ENCODE data around the gene INSR. TPM values are rescaled to one million over a fixed set of nuclear protein-coding genes. Genes with fewer than 3 reads are reported as not detected.

INSR gene
- total RNA-seq, 1 donor from 2014 or later = 37.5 TPM

GRCh38 chr19:7098701-7099596 is 195.3 kb downstream of the INSR start:
- DNase-seq (peak; percentile 94), ATAC-seq (peak; percentile 94)
- intact Hi-C loops (cut with DNase I) = no loop called here
- TF ChIP-seq CTCF (IDR thresholded peaks at IDR 0.05) = no peak
- Histone ChIP-seq H3K36me3 (no peaks in the 10 kb centered on the region), H3K27ac (peak overlapping the region; percentile 91), H3K9me3 (no peaks in the 10 kb centered on the region), H3K4me3 (peak overlapping the region; percentile 66), H3K4me1 (no peaks in the 10 kb centered on the region), H3K27me3 (no peaks in the 10 kb centered on the region)

DNA sequence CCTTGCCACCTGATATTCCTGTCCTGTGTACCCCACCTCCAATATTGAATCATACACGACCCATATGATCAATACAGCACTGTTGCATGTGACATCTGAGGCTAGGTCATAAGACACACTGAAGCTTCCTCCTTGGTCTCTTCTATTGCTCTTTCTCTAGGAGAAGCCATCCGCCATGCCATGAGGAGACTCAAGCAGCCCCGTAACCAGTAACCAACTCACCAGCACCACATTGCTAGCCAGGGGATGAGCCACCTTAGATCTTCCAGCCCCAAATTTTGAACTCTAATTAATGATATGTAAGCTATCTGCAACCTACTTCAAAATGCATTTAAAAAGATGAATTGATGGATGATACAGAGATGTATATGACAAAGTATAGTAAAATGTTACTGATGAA is 196.1 kb downstream of the INSR start:
- no peak for TF ChIP-seq CTCF (IDR thresholded peaks at IDR 0.05)
- Histone ChIP-seq H3K27ac (peak overlapping the region; percentile 91), H3K9me3 (peaks cover 7% of the 10 kb centered on the region), H3K4me1 (no peaks in the 10 kb centered on the region), H3K4me3 (peak overlapping the region; percentile 66), H3K27me3 (no peaks in the 10 kb centered on the region), H3K36me3 (no peaks in the 10 kb centered on the region)
- intact Hi-C loops (cut with DNase I) = no loop called here
- no peak for ATAC-seq
- DNase-seq = no peak

DNA sequence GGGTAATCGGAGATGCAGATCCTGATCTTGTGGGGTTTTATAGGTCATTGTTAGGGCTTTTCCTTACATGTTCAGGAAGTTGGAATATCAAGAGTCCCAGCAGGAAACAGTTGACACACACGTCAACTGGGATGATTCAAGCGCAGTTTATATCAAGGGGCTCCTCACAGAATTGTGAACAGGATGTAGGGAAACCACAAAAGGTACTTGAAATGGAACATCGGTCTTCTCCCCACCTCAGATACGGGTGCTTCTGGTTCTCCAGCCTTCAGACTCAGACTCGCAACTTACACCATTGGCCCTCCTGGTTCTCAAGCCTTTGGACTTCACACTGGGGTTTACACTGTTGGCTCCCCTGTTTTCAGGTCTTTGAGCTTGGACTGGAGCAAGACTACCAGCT is 205.2 kb downstream of the INSR start:
- intact Hi-C loops (cut with DNase I) = no loop called here

GRCh38 chr19:7083076-7083956 is 210.9 kb downstream of the INSR start:
- DNase-seq (no peak), ATAC-seq (no peak)
- Histone ChIP-seq H3K4me1 (no peaks in the 10 kb centered on the region), H3K9me3 (peaks cover 88% of the 10 kb centered on the region), H3K36me3 (peaks cover 61% of the 10 kb centered on the region), H3K27me3 (no peaks in the 10 kb centered on the region), H3K4me3 (no peak overlapping the region), H3K27ac (no peak overlapping the region)
- intact Hi-C loops (cut with DNase I) = no loop called here
- TF ChIP-seq CTCF (IDR thresholded peaks at IDR 0.05) = no peak

More for the DNA sequence above, 205.2 kb downstream of the INSR start:
- Histone ChIP-seq H3K4me3 (no peak overlapping the region), H3K27ac (no peak overlapping the region), H3K36me3 (peaks cover 4% of the 10 kb centered on the region), H3K9me3 (peaks cover 56% of the 10 kb centered on the region), H3K4me1 (no peaks in the 10 kb centered on the region), H3K27me3 (no peaks in the 10 kb centered on the region)
- no peak for ATAC-seq
- TF ChIP-seq CTCF (IDR thresholded peaks at IDR 0.05) = no peak
- DNase-seq = no peak

GRCh38 chr19:7078008-7078407 is 216.2 kb downstream of the INSR start:
- no peak for ATAC-seq
- intact Hi-C loops (cut with DNase I) = no loop called here
- Histone ChIP-seq H3K27me3 (no peaks in the 10 kb centered on the region), H3K27ac (no peak overlapping the region), H3K4me3 (no peak overlapping the region), H3K9me3 (peaks cover 56% of the 10 kb centered on the region), H3K4me1 (no peaks in the 10 kb centered on the region), H3K36me3 (peaks cover 97% of the 10 kb centered on the region)
- no peak for TF ChIP-seq CTCF (IDR thresholded peaks at IDR 0.05)
- DNase-seq = no peak
